CD4-positive, alpha-beta T cell treated with Interleukin-1 beta for 1 hour (primary cell): ENCODE data around the gene COL23A1.

Source experiments
- DNase-seq, 2 donors: peaks; one replicate each; pipeline ENCODE4 v3.0.0-alpha.2; 2020 to 2022

The COL23A1 gene

GRCh38 chr5:178387061-178387855 is 202.9 kb downstream of the COL23A1 start:
- no peak for DNase-seq

DNA sequence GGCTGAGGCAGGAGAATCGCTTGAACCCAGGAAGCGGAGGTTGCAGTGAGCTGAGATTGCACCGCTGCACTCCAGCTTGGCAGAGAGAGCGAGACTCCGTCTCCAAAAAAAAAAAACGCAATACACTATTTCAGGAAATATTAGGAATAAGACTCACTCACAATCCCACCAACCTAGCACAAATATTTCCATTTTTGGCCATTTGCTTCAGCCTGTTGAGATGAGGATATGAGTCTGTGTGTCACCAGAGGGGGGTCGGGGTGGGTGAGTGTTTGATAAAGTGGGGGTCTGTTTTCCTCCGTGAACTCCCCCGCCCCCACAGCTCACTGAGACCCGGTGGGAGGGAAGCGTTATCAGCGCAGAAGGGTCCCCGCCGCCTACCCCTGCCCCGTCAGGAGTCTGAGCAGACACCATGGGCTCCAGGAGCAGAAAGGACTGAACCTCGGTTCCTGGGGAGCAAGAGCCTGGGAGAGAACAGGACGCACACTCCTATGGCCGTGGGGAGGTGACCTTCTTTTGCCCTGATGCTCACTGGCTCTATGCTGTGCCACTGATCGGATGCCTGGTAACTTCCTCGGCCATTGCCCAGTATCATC is 203.8 kb downstream of the COL23A1 start:
- DNase-seq: no peak

GRCh38 chr5:178385496-178385890 is 204.7 kb downstream of the COL23A1 start:
- DNase-seq: no peak

DNA sequence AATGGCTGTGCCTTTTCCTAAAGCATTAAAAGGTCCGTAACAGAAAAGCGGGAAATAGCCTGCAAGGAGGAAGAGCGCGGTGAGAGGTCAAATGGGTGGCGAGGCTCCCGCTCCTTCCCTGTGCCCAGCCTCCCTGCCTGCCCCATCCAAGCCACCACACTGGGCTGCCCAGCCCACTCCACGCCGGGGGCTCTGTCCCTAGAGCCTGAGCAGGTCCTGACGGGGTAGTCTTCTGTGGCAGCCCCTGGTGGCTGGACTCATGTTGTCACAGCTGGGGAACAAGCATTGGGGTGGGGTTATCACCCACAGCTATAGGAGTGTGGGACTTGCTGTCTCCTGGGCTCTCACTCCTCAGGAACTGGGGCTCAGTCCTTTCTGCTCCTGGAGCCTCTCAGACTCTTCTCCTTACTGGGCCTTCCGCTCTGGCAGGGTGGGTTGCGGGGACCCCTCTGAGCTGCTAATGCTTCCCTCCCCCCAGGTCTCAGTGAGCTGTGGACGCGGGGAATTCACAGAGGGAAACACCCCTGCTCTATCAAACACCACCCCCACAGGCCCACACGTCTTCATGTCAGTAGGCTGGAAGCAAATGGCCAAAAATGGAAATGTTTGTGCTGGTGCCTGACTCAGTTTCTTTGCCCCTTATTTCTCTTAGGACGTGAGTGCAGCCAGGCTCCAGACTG is 205.2 kb downstream of the COL23A1 start:
- no peak for DNase-seq

DNA sequence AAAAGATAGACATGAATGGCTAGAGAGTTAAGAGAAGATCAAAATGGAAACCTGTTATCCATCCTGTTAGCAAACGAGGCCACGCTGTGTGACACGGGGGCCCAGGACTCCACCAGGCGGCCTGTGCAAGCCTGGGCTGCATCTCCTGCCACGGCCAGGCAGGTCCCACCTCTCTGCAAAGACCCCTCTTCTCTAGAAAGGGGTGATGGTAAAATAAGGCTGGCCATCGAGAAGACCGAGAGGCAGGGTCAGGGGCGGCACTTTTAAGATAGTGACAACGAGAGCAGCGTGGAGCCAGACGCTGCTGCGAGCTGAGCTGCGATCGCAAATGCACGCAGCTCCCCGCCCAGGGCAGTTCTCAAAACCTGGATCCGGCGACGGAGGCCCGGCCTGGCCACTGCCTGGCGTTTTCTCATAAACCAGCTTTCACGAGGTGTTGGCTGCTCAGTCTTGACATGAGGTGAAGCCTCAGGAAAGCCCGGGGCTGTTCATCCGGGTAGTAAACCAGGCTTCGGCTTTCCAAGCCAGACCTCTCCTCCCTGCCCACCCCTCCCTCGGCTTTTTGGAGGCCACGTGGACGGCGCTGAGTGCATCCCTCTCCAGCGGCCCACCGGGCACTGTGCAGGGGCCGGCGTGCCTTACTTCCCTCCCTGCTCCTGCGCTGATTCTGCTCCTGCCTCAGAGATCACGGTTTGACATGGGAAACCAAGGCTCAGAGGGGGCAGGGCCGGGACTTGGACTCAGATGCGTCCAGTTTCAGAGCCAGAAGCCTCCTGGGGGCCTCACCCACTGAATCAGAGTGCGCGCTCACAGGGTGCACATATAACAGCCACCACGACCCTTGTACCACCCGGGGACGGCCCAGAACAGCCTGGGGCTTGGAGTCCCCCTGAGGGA is 206.0 kb downstream of the COL23A1 start:
- DNase-seq: no peak

- no peak for DNase-seq
Measured at GRCh38 chr5:178383301-178383918, 206.8 kb downstream of the COL23A1 start.

GRCh38 chr5:178382754-178383164 is 207.4 kb downstream of the COL23A1 start:
- DNase-seq: no peak

GRCh38 chr5:178381921-178382695 is 208.1 kb downstream of the COL23A1 start:
- DNase-seq: no peak

GRCh38 chr5:178381206-178381605 is 209.0 kb downstream of the COL23A1 start:
- DNase-seq: no peak

DNA sequence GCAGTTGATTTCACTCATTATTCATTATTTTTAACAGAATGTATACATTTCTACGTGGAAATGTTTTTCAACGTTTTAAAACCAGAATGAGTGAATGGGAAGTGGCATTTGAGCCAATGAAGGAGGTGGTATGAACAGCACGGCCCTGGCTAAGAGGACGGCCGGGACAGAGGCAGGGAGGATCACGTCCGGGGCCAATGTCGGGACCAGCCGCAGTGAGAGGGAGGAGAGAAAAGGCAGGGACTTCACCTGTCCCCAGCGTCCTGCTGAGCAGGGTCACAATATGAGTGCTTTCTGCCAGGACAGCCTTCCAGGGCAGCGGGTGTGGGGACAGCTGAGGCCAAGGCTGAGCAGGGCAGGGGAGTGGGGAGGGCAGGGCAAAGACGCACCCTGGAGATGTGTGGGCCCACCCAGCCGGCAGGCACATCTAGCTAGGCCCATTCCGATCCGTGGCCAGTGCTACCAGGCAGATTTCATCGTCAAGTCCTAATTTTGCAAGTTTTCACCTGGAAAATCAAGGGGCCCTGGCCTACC is 209.6 kb downstream of the COL23A1 start:
- DNase-seq: no peak

- DNase-seq: no peak
Measured at GRCh38 chr5:178380086-178380485, 210.1 kb downstream of the COL23A1 start.

DNA sequence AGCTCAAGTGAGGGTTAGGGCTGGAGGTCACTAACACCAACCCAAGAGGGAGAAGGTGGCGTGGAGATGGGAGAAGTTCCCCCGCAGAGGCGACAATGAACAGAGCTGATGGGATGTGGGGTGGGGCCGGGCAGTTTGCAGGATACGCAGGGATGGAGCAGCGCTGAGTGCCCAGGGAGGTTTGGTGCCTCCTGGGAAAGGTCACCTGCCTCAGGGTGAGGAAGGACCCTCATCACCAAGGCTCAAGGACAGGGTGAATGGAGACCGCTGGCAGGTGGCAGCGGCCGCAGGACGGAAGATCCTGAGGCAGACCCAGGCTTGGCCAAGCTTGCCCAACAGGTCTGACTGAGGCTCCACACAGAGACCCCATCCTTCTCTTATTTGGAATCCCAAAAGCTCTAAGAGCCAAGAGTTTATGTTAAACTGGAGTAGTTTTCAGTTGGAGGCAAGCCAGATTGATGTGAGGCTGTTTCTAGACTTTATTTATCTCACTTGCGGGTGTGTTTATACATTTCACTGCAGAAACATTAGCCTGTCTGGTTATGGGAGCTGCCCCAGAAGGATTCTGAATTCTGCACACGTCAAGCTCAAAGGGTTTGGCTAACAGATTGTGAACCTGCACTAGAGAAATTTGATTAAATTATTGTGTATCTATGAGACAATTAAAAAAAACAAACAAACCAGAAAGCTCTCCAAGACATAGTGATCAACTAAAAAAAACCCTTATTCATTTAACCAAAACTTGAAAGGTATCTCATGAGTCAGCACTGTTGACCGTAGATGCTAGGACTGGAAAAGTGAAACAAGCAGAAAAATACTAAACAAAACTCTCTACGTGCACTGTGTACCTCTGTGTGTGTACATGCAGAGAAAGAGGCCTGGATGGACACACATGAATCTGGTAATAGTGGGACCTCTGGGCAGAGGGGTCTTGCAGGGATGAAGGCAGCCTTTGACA is 211.4 kb downstream of the COL23A1 start:
- no peak for DNase-seq

- DNase-seq: no peak
Measured at GRCh38 chr5:178377583-178378270, 212.5 kb downstream of the COL23A1 start.

- DNase-seq: no peak
Measured at GRCh38 chr5:178376921-178377582, 213.1 kb downstream of the COL23A1 start.

GRCh38 chr5:178375348-178375747 is 214.8 kb downstream of the COL23A1 start:
- DNase-seq: no peak

- no peak for DNase-seq
Measured at GRCh38 chr5:178373711-178374110, 216.5 kb downstream of the COL23A1 start.

DNA sequence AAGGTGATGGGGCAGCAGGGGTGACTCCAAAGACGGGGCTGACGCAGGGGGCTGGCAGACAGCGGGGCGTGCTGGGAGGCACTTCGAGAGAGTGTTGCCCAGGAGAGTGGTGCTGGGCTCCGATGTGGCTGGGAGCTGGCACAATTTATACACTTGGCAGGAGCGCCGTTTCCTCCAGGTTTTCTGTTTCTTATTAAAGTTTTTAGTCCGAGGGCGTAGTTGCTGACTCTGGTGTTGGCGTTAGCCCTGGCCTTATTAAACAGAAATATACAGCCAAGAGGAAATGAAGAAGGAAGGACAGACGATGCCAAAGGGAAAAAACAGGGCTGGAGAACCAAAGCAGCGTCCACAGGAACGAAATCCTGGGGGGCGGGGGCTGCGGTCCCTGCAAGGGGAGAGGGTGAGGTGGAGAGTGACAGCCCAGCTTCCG is 218.0 kb downstream of the COL23A1 start:
- DNase-seq: no peak

DNA sequence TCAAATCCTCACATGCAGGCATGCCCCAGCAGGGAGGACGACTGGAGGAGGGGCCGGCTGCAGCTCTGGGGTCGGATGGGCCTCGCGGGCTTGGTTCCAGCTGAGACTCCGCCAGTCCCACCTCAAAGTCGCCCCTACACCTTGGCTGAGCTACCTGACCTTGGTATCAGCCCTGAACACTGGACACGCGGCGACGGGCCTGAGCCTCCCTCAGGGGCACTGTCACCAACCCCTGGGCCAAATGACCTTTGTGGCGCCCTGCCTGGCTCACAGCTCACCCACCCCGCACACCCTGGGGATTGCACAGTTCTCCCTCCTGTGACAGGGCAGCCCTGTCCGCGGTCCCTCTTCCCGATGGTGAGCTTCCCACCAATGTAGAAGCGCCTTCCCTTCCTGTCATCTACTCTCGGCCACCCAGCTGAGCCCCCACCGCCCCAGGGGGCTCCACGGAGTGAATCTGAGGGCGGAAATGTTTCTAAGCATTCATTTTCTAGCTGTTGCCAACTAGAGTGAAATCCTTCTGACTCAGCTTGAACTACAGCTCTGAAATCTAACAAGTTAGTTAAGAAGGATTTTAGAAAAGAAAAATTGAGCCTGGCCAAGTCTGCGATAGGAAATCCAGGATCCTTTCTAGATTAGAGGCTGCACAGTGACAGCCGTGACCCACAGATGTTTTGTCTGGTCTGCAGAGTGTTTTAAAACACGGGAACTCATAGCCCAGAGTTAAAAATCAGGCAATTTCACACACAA is 218.7 kb downstream of the COL23A1 start:
- no peak for DNase-seq
